Endothelial cell of umbilical vein (primary cell): ENCODE data around the gene SPAG6. TPM values are rescaled to one million over a fixed set of nuclear protein-coding genes. Genes with fewer than 3 reads are reported as not detected.

Experiments used
- BruUV-seq: library from RNA; stranded (reverse); fragments of 400-500 nt; replicated peaks from 2 replicates; lab custom pipeline; 2021; lab: Mats Ljungman, UMichigan
- CTCF ChIA-PET: fragments of 300-600, 350-600 bp; sonication (Branson Sonifier 250); formaldehyde crosslinking; loops from one replicate; lab custom pipeline; 2021; ENCODE audit warnings: antibody characterized with exemption, inconsistent platforms; lab: Charles Lee
- POLR2A ChIA-PET: fragments of 300-600, 350-600 bp; sonication (Branson Sonifier 250); formaldehyde crosslinking; loops from one replicate; lab custom pipeline; 2021; ENCODE audit warnings: antibody characterized with exemption, inconsistent platforms; lab: Charles Lee
- DNase-seq: peaks from one replicate; pipeline ENCODE4 v3.0.0-alpha.2; 2011; ENCODE audit warnings: low read depth, low spot score
- FAIRE-seq: peaks from 2 replicates; lab custom pipeline; 2011; peaks lifted over from hg19 to GRCh38; lab: Jason Lieb, UNC
- H2AFZ ChIP-seq: 2 replicates; pipeline ENCODE4 v1.6.0; 2012; ENCODE audit warnings: low read depth, low read length, control low read depth, inconsistent platforms
- H3K27ac ChIP-seq: 2 replicates; pipeline ENCODE4 v1.5.1; 2011; ENCODE audit warnings: low read depth, mild to moderate bottlenecking, control low read depth, low read length, moderate library complexity; ENCODE audit not compliant: insufficient read depth
- H3K27me3 ChIP-seq, 2 experiments: 2 replicates each; pipeline versions ENCODE4 v1.6.0 to v1.6.1; 2011; ENCODE audit warnings: low read length in 2 of 2, mixed read lengths in 1 of 2; ENCODE audit not compliant: control insufficient read depth in 2 of 2, insufficient read depth in 2 of 2
- H3K36me3 ChIP-seq, 2 experiments: 2 replicates in 1 of 2; 3 replicates in 1 of 2; pipeline ENCODE4 v1.5.1; 2011; ENCODE audit warnings: low read length in 2 of 2, mild to moderate bottlenecking in 1 of 2, moderate library complexity in 1 of 2; ENCODE audit not compliant: control insufficient read depth in 2 of 2, insufficient read depth in 2 of 2; ENCODE audit errors: extremely low read depth in 1 of 2
- H3K4me1 ChIP-seq: 3 replicates; pipeline ENCODE4 v1.5.1; 2011; ENCODE audit warnings: mild to moderate bottlenecking, low read length; ENCODE audit not compliant: control insufficient read depth, insufficient read depth; ENCODE audit errors: extremely low read depth
- H3K4me2 ChIP-seq: 2 replicates; pipeline ENCODE4 v1.6.1; 2011; ENCODE audit warnings: low read length, control low read depth, mixed read lengths; ENCODE audit not compliant: insufficient read depth
- H3K4me3 ChIP-seq, 3 experiments: fragments of 200-600 bp in 1 of 3; sonication (generic), shearing (Covaris generic) in 1 of 3; replicated peaks in 1 of 3; 2 replicates each; pipeline ENCODE4 v1.5.1; 2011 to 2016; ENCODE audit warnings: control low read depth in 3 of 3, low read length in 3 of 3, mild to moderate bottlenecking in 2 of 3, inconsistent platforms in 1 of 3, low read depth in 1 of 3, moderate library complexity in 1 of 3; ENCODE audit not compliant: insufficient read depth in 1 of 3
- H3K79me2 ChIP-seq: 2 replicates; pipeline ENCODE4 v1.6.0; 2012; ENCODE audit warnings: low read length, inconsistent platforms; ENCODE audit not compliant: control insufficient read depth, insufficient read depth
- H3K9ac ChIP-seq: replicated peaks from 2 replicates; pipeline ENCODE3; 2011; ENCODE audit warnings: low read length, control low read depth; ENCODE audit not compliant: insufficient read depth; ENCODE audit errors: extremely low read depth
- H3K9me1 ChIP-seq: replicated peaks from 3 replicates; pipeline ENCODE4 v1.6.0; 2011; ENCODE audit warnings: mild to moderate bottlenecking, low read length; ENCODE audit not compliant: control insufficient read depth, insufficient read depth; ENCODE audit errors: extremely low read depth
- H3K9me3 ChIP-seq: replicated peaks from 2 replicates; pipeline ENCODE4 v1.5.1; 2012; ENCODE audit warnings: low read length, inconsistent platforms; ENCODE audit not compliant: control insufficient read depth, insufficient read depth
- H4K20me1 ChIP-seq: replicated peaks from 2 replicates; pipeline ENCODE3; 2011; ENCODE audit warnings: mild to moderate bottlenecking, low read length; ENCODE audit not compliant: control insufficient read depth, insufficient read depth; ENCODE audit errors: extremely low read depth
- CTCF ChIP-seq, 2 donors: IDR thresholded peaks; 1 replicate in 1 of 2; 2 replicates in 1 of 2; pipeline ENCODE4 v1.5.1; 2011; ENCODE audit warnings: low read length in 2 of 2, mild to moderate bottlenecking in 2 of 2, moderate library complexity in 2 of 2, control low read depth in 1 of 2, inconsistent platforms in 1 of 2, low read depth in 1 of 2; ENCODE audit not compliant: insufficient read depth in 1 of 2; ENCODE audit errors: extremely low read depth in 1 of 2
- FOS ChIP-seq: IDR thresholded peaks from 2 replicates; pipeline ENCODE4 v1.6.1; 2011; ENCODE audit warnings: mild to moderate bottlenecking, low read length, moderate library complexity, borderline replicate concordance; ENCODE audit not compliant: insufficient read depth
- GATA2 ChIP-seq: IDR thresholded peaks from 2 replicates; pipeline ENCODE4 v1.7.0; 2011; ENCODE audit warnings: low read depth, mild to moderate bottlenecking, moderate library complexity, mixed read lengths, low read length; ENCODE audit not compliant: insufficient read length, insufficient read depth
- MAX ChIP-seq: IDR thresholded peaks from 2 replicates; pipeline ENCODE4 v1.6.1; 2011; ENCODE audit not compliant: insufficient read depth, insufficient read length
- MYC ChIP-seq: IDR thresholded peaks from one replicate; pipeline ENCODE4 v1.6.1; 2011; ENCODE audit warnings: mild to moderate bottlenecking, low read depth, low read length
- POLR2AphosphoS5 ChIP-seq: IDR thresholded peaks from 2 replicates; pipeline ENCODE4 v1.6.1; 2012; ENCODE audit warnings: low read depth, mild to moderate bottlenecking, control low read depth, low read length, moderate library complexity; ENCODE audit not compliant: insufficient read depth
- dilution Hi-C: fragments of 300-500 bp; cut with MboI; formaldehyde crosslinking; loops from one replicate; pipeline ENCODE4 v1.15.0; 2019; ENCODE audit warnings: low sequenced_read_pairs; ENCODE audit not compliant: extremely low pct_ligation_motif_present
- intact Hi-C: fragments of 100-400 bp; cut with micrococcal nuclease; formaldehyde crosslinking; loops from one replicate; pipeline ENCODE4 v1.10.0; 2022
- polyA plus RNA-seq, 4 experiments: library from polyadenylated mRNA; depleted of rRNA in 3 of 4; stranded (reverse) in 3 of 4; unstranded in 1 of 4; fragments of >200 nt; gene quantifications; 2 replicates each; pipeline versions ENCODE4 v1.2.1 to v1.2.3, GENCODE V29; 2011 to 2012; ENCODE audit warnings: missing spikeins in 1 of 4
- total RNA-seq: library from RNA; stranded (reverse); gene quantifications from 2 replicates; pipeline ENCODE4 v1.2.3, GENCODE V29; 2021

SPAG6 gene
- total and polyA plus RNA-seq, 2 donors (not counting 3 experiments of a cell fraction or from before 2014, with no cell fraction given) = not detected

GRCh38 chr10:22461891-22462290, 116.6 kb downstream of the SPAG6 start:
- Histone ChIP-seq H3K27me3 (peaks cover 14 to 15% of the 10 kb centered on the region in 2 experiments), H3K36me3 (no peaks in the 10 kb centered on the region), H3K9ac (no peak overlapping the region), H3K79me2 (no peaks in the 10 kb centered on the region), H3K4me2 (no peak overlapping the region), H3K4me3 (no peak overlapping the region), H3K4me1 (no peaks in the 10 kb centered on the region), H2AFZ (no peak overlapping the region), H3K9me3 (no peaks in the 10 kb centered on the region), H4K20me1 (no peaks in the 10 kb centered on the region), H3K27ac (no peak overlapping the region), H3K9me1 (no peaks in the 10 kb centered on the region)
- dilution Hi-C loops (no loop called here), intact Hi-C loops (no loop called here)
- DNase-seq (no peak), FAIRE-seq (no peak)
- CTCF ChIA-PET = no interaction called here
- TF ChIP-seq MYC = no peak
- TF ChIP-seq GATA2 = no peak
- TF ChIP-seq CTCF (IDR thresholded peaks at IDR 0.05; ENCODE audit: extremely low read depth in 1 of 2, insufficient read depth in 1 of 2, low read depth in 1 of 2, low read length in 2 of 2) = no peak
- TF ChIP-seq POLR2AphosphoS5 = no peak
- TF ChIP-seq FOS = no peak
- TF ChIP-seq MAX = no peak
- POLR2A ChIA-PET = no interaction called here
- no TSS peak for BruUV-seq
